Measurements from ENCODE around the gene ADGRA1.

The ADGRA1 gene

GRCh38 chr10:133113146-133113830, 25.6 kb downstream of the ADGRA1 start:
- no peak for DNase-seq

- DNase-seq: no peak
Measured at GRCh38 chr10:133113847-133114246, 26.1 kb downstream of the ADGRA1 start.

GRCh38 chr10:133114251-133114650, 26.5 kb downstream of the ADGRA1 start:
- DNase-seq: no peak

- DNase-seq: no peak
Measured at GRCh38 chr10:133114726-133115452, 27.2 kb downstream of the ADGRA1 start.

- no peak for DNase-seq
Measured at GRCh38 chr10:133115453-133115842, 27.7 kb downstream of the ADGRA1 start.

- DNase-seq: no peak
Measured at GRCh38 chr10:133115976-133116375, 28.3 kb downstream of the ADGRA1 start.

- DNase-seq: no peak
Measured at GRCh38 chr10:133116455-133116854, 28.7 kb downstream of the ADGRA1 start.

- DNase-seq: no peak
Measured at GRCh38 chr10:133117036-133117687, 29.4 kb downstream of the ADGRA1 start.

GRCh38 chr10:133117688-133118071, 30.0 kb downstream of the ADGRA1 start:
- no peak for DNase-seq

GRCh38 chr10:133121479-133121878, 33.8 kb downstream of the ADGRA1 start:
- DNase-seq: no peak

- no peak for DNase-seq
Measured at GRCh38 chr10:133122171-133122935, 34.6 kb downstream of the ADGRA1 start.

- DNase-seq: no peak
Measured at GRCh38 chr10:133123050-133123745, 35.5 kb downstream of the ADGRA1 start.

- no peak for DNase-seq
Measured at GRCh38 chr10:133123746-133124356, 36.1 kb downstream of the ADGRA1 start.

GRCh38 chr10:133124357-133125211, 36.9 kb downstream of the ADGRA1 start:
- DNase-seq: peak; percentile 12

GRCh38 chr10:133125901-133126300, 38.2 kb downstream of the ADGRA1 start:
- DNase-seq: no peak

GRCh38 chr10:133126431-133127290, 38.9 kb downstream of the ADGRA1 start:
- no peak for DNase-seq

GRCh38 chr10:133127291-133128125, 39.8 kb downstream of the ADGRA1 start:
- DNase-seq: no peak

GRCh38 chr10:133128126-133129070, 40.7 kb downstream of the ADGRA1 start:
- no peak for DNase-seq

All from fibroblast of skin of scalp (primary cell).